Liver (tissue), 3 donors: ENCODE data around the gene PTPRN2.

ENCODE experiments used
- ATF3 ChIP-seq: IDR thresholded peaks from 2 replicates; pipeline ENCODE4 v1.6.1; 2016; ENCODE audit warnings: antibody characterized with exemption
- GABPA ChIP-seq, 2 donors: IDR thresholded peaks in 1 of 2; conservative IDR thresholded peaks in 1 of 2; 2 replicates each; pipeline ENCODE4 v1.6.1; 2016; ENCODE audit warnings: antibody characterized with exemption in 2 of 2, mild to moderate bottlenecking in 1 of 2, moderate library complexity in 1 of 2
- JUND ChIP-seq, 2 donors: IDR thresholded peaks; 2 replicates each; pipeline ENCODE4 v1.6.1; 2016; ENCODE audit warnings: antibody characterized with exemption in 2 of 2
- REST ChIP-seq: IDR thresholded peaks from 2 replicates; pipeline ENCODE4 v1.6.1; 2016; ENCODE audit warnings: antibody characterized with exemption, mild to moderate bottlenecking
- TAF1 ChIP-seq: conservative IDR thresholded peaks from 2 replicates; pipeline ENCODE4 v1.6.1; 2016; ENCODE audit warnings: antibody characterized with exemption, mild to moderate bottlenecking
- YY1 ChIP-seq: IDR thresholded peaks from 2 replicates; pipeline ENCODE4 v1.6.1; 2016; ENCODE audit warnings: antibody characterized with exemption, mild to moderate bottlenecking
- TF ChIP-seq, protein P1 (sequence below): fragments of 150-350 bp; IDR thresholded peaks from 2 replicates; pipeline ENCODE4 v1.5.1; 2017; ENCODE audit warnings: improper control_type of control experiment, low read depth, low read length; ENCODE audit not compliant: missing input control
- donor health status: healthy.
- donor health status: healthy.

DNA sequence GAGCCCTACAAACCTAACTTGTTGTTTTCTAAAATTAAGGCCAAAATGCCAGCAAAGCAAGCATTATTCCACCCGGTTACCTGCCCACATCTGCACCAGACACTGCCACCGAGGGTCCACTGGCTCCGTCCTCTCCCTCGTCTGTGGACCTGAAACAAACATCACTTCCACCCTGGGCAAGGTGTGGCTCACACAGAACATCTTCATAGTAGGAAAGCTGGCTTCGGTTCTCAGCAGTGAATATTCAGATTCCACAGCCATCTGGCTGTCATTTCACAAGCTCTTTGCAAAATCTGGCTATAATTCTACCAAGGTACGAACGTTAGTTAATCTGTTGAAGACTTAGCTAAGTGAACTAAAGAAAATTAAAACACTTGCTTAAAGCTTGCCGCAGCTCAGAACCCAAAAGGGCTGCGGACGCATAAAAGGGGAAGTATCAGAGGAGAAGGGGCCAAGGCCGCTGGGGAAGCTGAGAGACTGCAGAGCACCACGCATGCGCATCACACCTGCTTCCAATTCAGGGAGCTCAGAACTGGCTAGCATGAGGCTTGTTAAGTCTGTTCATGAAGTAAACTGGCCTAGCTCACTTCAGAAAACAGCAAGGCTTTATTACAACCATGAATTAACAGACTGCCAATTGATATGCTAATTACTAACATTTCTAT, 46.1 kb downstream of the PTPRN2 start:
- TF ChIP-seq, protein P1, sequence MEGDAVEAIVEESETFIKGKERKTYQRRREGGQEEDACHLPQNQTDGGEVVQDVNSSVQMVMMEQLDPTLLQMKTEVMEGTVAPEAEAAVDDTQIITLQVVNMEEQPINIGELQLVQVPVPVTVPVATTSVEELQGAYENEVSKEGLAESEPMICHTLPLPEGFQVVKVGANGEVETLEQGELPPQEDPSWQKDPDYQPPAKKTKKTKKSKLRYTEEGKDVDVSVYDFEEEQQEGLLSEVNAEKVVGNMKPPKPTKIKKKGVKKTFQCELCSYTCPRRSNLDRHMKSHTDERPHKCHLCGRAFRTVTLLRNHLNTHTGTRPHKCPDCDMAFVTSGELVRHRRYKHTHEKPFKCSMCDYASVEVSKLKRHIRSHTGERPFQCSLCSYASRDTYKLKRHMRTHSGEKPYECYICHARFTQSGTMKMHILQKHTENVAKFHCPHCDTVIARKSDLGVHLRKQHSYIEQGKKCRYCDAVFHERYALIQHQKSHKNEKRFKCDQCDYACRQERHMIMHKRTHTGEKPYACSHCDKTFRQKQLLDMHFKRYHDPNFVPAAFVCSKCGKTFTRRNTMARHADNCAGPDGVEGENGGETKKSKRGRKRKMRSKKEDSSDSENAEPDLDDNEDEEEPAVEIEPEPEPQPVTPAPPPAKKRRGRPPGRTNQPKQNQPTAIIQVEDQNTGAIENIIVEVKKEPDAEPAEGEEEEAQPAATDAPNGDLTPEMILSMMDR, result no peak
- TF ChIP-seq REST (no peak), ATF3 (no peak), TAF1 (no peak), GABPA (IDR thresholded peaks at IDR 0.05 in 1 of 2, conservative IDR thresholded peaks at IDR 0.05 in 1 of 2) (no peak), YY1 (no peak), JUND (IDR thresholded peaks at IDR 0.05) (no peak)
